Hepatocyte (in vitro differentiated cells): ENCODE measurements around the gene BTN1A1.

Source experiments
- EZH2 ChIP-seq: fragments of 200-600 bp; sonication (generic); IDR thresholded peaks from 2 replicates; pipeline ENCODE4 v1.6.1; 2016; ENCODE audit warnings: antibody characterized with exemption, mild to moderate bottlenecking, borderline replicate concordance
- TF ChIP-seq, protein P1 (sequence below): fragments of 200-600 bp; sonication (generic); IDR thresholded peaks from 2 replicates; pipeline ENCODE4 v1.5.1; 2016; ENCODE audit warnings: antibody characterized with exemption, mild to moderate bottlenecking; ENCODE audit not compliant: poor library complexity

DNA sequence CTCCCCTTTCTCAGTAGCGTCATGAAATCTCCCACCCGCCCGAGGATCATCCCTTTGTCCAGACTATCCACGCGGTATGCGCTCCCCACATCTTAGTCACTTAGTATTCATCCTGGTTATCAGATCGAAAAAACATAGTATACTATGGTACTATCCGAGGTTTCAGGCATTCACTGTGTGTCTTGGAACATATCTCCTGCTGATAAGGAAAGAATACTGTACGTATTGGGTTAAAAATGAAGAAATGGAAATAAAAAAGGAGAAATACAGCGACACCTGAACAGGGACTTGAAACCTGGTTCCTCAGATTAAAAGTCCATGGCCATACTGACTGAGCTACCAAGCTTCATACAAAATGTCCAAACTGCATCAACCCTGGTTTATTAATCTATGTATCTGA is 52.1 kb downstream of the BTN1A1 start:
- TF ChIP-seq, protein P1, sequence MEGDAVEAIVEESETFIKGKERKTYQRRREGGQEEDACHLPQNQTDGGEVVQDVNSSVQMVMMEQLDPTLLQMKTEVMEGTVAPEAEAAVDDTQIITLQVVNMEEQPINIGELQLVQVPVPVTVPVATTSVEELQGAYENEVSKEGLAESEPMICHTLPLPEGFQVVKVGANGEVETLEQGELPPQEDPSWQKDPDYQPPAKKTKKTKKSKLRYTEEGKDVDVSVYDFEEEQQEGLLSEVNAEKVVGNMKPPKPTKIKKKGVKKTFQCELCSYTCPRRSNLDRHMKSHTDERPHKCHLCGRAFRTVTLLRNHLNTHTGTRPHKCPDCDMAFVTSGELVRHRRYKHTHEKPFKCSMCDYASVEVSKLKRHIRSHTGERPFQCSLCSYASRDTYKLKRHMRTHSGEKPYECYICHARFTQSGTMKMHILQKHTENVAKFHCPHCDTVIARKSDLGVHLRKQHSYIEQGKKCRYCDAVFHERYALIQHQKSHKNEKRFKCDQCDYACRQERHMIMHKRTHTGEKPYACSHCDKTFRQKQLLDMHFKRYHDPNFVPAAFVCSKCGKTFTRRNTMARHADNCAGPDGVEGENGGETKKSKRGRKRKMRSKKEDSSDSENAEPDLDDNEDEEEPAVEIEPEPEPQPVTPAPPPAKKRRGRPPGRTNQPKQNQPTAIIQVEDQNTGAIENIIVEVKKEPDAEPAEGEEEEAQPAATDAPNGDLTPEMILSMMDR, result no peak
- TF ChIP-seq EZH2, result no peak
